Measurements from ENCODE around the gene MBTPS1.

- TF ChIP-seq, protein P1, sequence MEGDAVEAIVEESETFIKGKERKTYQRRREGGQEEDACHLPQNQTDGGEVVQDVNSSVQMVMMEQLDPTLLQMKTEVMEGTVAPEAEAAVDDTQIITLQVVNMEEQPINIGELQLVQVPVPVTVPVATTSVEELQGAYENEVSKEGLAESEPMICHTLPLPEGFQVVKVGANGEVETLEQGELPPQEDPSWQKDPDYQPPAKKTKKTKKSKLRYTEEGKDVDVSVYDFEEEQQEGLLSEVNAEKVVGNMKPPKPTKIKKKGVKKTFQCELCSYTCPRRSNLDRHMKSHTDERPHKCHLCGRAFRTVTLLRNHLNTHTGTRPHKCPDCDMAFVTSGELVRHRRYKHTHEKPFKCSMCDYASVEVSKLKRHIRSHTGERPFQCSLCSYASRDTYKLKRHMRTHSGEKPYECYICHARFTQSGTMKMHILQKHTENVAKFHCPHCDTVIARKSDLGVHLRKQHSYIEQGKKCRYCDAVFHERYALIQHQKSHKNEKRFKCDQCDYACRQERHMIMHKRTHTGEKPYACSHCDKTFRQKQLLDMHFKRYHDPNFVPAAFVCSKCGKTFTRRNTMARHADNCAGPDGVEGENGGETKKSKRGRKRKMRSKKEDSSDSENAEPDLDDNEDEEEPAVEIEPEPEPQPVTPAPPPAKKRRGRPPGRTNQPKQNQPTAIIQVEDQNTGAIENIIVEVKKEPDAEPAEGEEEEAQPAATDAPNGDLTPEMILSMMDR (IDR thresholded peaks at IDR 0.05): no peak
- TF ChIP-seq POLR2A (IDR thresholded peaks at IDR 0.05): no peak
These were observed 24.5 kb upstream of the MBTPS1 start for GRCh38 chr16:84141143-84141670.

Data from esophagus squamous epithelium (tissue), 4 donors.